ENCODE data around the gene SH3D19.

DNA sequence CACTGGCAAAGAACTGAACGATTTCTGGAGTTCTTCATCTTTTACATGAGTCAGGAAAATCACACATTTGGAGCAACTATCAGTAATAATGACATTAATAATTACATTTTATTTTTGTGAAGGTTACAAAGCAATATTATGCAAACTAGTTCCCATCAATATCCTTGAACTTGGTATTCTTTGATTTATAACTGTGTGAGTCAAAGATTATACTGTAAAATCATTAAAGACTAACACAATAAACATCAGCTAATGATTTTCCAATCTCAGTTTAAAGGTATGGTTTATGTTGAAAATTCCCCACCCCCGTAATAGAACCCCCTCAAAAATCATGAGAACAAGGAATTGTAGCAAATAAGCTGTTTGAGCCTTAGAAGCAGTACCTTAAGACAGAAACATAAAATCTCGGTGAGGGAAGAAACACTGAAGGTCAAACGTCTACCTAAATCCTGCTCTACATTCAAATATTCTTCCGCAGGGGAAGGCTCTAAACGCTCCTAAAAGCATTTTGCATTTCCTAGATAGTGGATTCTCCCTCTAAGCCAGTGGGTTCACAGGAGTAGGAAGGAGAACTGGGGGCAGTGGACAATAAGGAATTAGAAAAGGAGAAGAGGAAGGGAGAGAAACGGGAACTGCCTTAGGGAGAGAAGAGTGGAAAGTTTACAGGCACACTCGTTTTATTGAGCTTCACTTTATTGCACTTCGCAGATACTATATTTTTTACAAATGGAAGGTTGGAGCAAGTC lies 22.3 kb upstream of the SH3D19 start:
- TF ChIP-seq, protein P1, sequence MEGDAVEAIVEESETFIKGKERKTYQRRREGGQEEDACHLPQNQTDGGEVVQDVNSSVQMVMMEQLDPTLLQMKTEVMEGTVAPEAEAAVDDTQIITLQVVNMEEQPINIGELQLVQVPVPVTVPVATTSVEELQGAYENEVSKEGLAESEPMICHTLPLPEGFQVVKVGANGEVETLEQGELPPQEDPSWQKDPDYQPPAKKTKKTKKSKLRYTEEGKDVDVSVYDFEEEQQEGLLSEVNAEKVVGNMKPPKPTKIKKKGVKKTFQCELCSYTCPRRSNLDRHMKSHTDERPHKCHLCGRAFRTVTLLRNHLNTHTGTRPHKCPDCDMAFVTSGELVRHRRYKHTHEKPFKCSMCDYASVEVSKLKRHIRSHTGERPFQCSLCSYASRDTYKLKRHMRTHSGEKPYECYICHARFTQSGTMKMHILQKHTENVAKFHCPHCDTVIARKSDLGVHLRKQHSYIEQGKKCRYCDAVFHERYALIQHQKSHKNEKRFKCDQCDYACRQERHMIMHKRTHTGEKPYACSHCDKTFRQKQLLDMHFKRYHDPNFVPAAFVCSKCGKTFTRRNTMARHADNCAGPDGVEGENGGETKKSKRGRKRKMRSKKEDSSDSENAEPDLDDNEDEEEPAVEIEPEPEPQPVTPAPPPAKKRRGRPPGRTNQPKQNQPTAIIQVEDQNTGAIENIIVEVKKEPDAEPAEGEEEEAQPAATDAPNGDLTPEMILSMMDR (IDR thresholded peaks at IDR 0.05; ENCODE audit: insufficient read depth, low read depth, low read length): no peak
- TF ChIP-seq EZH2 (IDR thresholded peaks at IDR 0.05; ENCODE audit: insufficient read depth, low read length): no peak
